NT2/D1 (cell line): Measurements from ENCODE around the gene TMEM184C.

ENCODE experiments used
- SUZ12 ChIP-seq: IDR thresholded peaks from 2 replicates; pipeline ENCODE4 v1.6.1; 2011; ENCODE audit not compliant: insufficient read length, insufficient read depth; ENCODE audit errors: extremely low read depth
- ZNF274 ChIP-seq: IDR thresholded peaks from 2 replicates; pipeline ENCODE4 v1.6.1; 2011; ENCODE audit warnings: mild to moderate bottlenecking, low read depth, low read length

- TF ChIP-seq ZNF274 (no peak), SUZ12 (no peak)
Measured at GRCh38 chr4:147648656-147649055, 31.5 kb downstream of the TMEM184C start.
